GM21390 (cell line): ENCODE results near the gene MEDAG.

Source experiments
- ATAC-seq: cut with Tn5 transposase; IDR thresholded peaks from one replicate; pipeline ENCODE4 v1.9.1; 2021; ENCODE audit not compliant: unreplicated experiment

Gene MEDAG

DNA sequence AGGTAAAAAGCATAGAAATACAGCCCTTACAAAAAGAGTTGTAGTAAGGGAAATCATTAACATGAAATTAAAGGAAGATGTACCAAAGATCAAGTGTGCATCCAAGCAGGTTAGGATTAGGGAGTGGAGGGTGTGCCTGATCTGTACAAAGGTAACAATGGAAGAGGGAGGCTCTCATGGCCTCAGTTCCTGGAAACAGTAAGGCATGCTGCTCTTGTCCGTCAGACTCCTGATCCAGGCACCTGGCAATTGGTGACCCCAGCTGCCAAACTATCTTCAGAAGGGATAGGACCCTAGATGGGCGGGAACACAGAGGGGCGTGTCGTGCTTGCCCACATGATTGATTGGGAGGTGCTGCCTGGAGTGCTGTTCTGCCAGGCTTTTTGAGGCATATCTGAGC lies 30.9 kb downstream of the MEDAG start:
- ATAC-seq = no peak

GRCh38 chr13:30943881-30944280 lies 37.8 kb downstream of the MEDAG start:
- no peak for ATAC-seq

DNA sequence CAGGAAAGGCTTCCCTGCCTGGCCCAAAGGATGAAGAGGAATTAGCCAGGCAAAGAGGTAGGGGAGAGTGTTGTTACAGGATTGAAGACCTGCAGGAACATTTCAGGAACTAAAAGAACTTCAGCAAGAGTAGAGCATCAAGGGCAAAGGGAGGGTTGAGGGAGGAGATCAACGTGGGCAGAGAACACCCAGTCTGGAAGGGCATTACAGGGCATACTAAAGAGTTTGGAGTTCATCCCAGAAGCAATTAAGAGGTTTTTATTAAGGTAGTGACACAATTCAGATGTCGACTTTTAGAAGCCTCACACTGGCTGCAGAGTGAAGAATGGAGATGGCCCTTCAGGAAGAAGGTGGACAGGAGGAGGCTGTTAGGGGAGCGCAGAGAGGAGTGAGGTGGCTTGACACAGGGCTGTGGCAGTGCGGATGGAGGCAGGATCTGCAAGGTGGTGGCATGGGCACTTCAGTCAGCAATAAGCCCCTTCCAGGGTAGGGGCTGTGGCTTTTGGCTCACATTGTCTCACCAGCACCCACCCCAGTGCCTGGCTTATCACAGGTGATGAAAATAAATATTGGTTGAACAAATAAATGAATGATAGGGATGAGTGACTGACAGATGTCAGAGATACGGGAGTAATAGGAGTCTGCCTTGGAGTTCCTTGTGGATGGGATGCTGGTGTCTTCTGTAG lies 51.3 kb downstream of the MEDAG start:
- ATAC-seq = no peak

GRCh38 chr13:30959678-30960077 lies 53.6 kb downstream of the MEDAG start:
- ATAC-seq = no peak

DNA sequence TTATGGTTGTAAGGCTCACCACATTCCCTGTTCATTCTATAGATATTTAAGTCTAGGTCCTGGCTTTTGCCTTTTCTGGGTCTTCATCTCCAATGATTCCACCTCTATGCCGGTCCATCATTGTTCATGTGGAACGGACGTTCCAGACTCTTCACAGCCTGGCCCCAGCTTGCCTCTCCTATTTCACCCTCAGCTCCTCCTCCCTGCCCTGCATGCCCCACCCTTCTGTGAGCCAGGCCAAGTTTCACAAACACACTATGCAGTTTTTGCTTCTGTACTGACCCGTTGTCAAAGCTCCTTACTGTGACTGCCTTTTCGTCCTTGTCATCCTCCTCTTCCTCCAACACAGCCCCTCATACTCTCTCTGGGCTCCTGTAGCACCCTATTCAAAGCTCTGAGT lies 57.7 kb downstream of the MEDAG start:
- no peak for ATAC-seq

- ATAC-seq = no peak
Observed at GRCh38 chr13:30965380-30965779, 59.3 kb downstream of the MEDAG start.

DNA sequence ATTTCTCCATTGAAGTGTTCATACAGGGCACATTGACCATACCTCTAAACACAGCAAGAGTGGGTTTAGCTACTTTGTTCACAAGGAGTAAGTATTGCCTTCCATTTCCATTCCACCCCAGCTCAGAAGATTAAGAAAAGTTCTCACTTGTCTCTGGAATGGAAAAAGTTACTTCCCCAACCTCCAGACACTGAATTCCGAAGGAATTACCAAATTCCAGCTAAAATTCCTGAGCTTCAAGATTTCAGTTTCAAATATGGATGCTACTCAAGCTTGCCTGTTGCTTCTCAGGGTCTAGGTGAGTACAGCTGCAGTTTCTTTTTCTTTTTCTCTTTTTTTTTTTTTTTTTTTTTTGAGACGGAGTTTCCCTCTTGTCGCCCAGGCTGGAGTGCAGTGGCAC lies 60.0 kb downstream of the MEDAG start:
- no peak for ATAC-seq

DNA sequence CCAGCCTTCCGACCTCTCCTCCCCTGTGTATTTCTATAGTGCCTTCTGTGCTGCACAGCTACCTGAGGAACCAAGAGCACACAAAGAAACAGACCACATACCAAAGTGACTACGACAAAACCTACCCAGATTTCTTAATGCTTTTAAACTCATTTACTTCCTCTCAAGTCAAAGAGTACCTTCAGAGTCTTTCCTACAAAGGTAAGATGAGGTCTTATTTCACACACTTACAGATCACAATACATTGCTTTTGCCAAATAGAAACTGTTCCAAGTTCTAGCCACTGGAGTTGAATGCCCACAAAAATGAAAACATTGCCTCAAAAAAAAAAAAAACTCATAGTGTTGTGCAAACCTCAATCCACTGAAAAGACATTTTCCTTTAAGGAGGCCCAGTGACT lies 62.8 kb downstream of the MEDAG start:
- ATAC-seq = no peak

DNA sequence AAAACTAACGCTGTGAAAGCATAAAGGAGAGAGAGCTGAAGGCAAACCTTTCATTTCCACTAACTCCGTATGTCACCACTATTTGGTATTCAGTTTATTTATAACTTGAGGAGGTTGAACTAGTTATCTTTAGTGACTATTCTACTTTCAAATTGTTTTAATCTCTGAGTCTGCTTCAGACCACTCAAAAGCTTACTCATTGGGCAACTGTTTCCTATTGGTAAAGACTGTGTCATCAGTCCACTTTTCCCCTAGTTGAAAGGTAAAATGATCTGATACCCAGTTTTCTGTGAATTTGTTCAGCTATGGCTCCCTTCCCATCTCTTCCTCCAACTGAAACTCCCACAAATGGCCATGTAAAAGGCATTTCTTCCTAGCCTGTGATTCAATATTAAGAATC lies 65.5 kb downstream of the MEDAG start:
- ATAC-seq = no peak

GRCh38 chr13:30972888-30973377 lies 66.9 kb downstream of the MEDAG start:
- ATAC-seq = no peak

DNA sequence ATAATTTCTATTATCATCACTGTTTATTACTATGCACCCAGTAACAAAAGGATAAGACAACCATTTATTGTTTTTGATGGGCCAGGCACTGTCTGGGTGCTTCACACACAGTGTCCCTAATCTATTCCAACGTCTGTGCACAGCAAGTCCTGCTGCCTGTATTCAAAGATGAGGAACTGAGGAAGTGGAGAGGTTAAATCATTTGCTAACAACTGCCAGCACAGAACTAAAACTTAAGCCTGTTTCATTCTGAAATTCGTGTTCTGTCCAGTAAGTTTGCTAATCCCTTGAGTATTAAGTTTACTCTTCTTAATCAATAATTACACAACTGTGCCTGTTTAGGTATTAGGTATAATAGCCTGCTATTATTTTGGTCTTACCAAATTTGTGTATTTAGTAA lies 68.3 kb downstream of the MEDAG start:
- no peak for ATAC-seq
